IPS-18c (cell line): ENCODE measurements around the gene SPTBN5.

Source experiments
- H3K4me3 ChIP-seq: 2 replicates; pipeline ENCODE4 v1.7.0; 2013; ENCODE audit warnings: low read depth, mild to moderate bottlenecking, low read length, moderate library complexity; ENCODE audit not compliant: insufficient read depth
- H3K9me3 ChIP-seq: one replicate; pipeline ENCODE4 v1.6.1; 2013; ENCODE audit warnings: mild to moderate bottlenecking, low read length, moderate library complexity; ENCODE audit not compliant: control insufficient read depth, insufficient read depth

Gene SPTBN5

GRCh38 chr15:41928637-41929620 lies 35.1 kb upstream of the SPTBN5 start:
- Histone ChIP-seq H3K9me3 (no peaks in the 10 kb centered on the region), H3K4me3 (no peak overlapping the region)

GRCh38 chr15:41928100-41928499 lies 34.2 kb upstream of the SPTBN5 start:
- H3K9me3 ChIP-seq = no peaks in the 10 kb centered on the region
- no peak overlapping the region for H3K4me3 ChIP-seq

GRCh38 chr15:41927536-41927935 lies 33.7 kb upstream of the SPTBN5 start:
- Histone ChIP-seq H3K9me3 (no peaks in the 10 kb centered on the region), H3K4me3 (no peak overlapping the region)

GRCh38 chr15:41926185-41927056 lies 32.6 kb upstream of the SPTBN5 start:
- Histone ChIP-seq H3K9me3 (no peaks in the 10 kb centered on the region), H3K4me3 (no peak overlapping the region)

- no peaks in the 10 kb centered on the region for H3K9me3 ChIP-seq
- no peak overlapping the region for H3K4me3 ChIP-seq
Measured at GRCh38 chr15:41925086-41925608, 31.3 kb upstream of the SPTBN5 start.

- H3K9me3 ChIP-seq = no peaks in the 10 kb centered on the region
- H3K4me3 ChIP-seq = no peak overlapping the region
Measured at GRCh38 chr15:41923401-41923997, 29.6 kb upstream of the SPTBN5 start.

GRCh38 chr15:41922353-41922752 lies 28.5 kb upstream of the SPTBN5 start:
- Histone ChIP-seq H3K4me3 (no peak overlapping the region), H3K9me3 (no peaks in the 10 kb centered on the region)

- Histone ChIP-seq H3K4me3 (no peak overlapping the region), H3K9me3 (no peaks in the 10 kb centered on the region)
Measured at GRCh38 chr15:41921639-41922038, 27.8 kb upstream of the SPTBN5 start.

GRCh38 chr15:41921167-41921566 lies 27.3 kb upstream of the SPTBN5 start:
- no peak overlapping the region for H3K4me3 ChIP-seq
- H3K9me3 ChIP-seq = no peaks in the 10 kb centered on the region

GRCh38 chr15:41919954-41920538 lies 26.2 kb upstream of the SPTBN5 start:
- no peak overlapping the region for H3K4me3 ChIP-seq
- no peaks in the 10 kb centered on the region for H3K9me3 ChIP-seq

GRCh38 chr15:41919201-41919820 lies 25.5 kb upstream of the SPTBN5 start:
- H3K4me3 ChIP-seq = no peak overlapping the region
- no peaks in the 10 kb centered on the region for H3K9me3 ChIP-seq

- H3K9me3 ChIP-seq = no peaks in the 10 kb centered on the region
- no peak overlapping the region for H3K4me3 ChIP-seq
Measured at GRCh38 chr15:41918506-41919126, 24.8 kb upstream of the SPTBN5 start.

- H3K9me3 ChIP-seq = no peaks in the 10 kb centered on the region
- no peak overlapping the region for H3K4me3 ChIP-seq
Measured at GRCh38 chr15:41917767-41918430, 24.0 kb upstream of the SPTBN5 start.

- no peaks in the 10 kb centered on the region for H3K9me3 ChIP-seq
- H3K4me3 ChIP-seq = no peak overlapping the region
Measured at GRCh38 chr15:41915255-41915994, 21.6 kb upstream of the SPTBN5 start.

GRCh38 chr15:41914411-41914810 lies 20.6 kb upstream of the SPTBN5 start:
- Histone ChIP-seq H3K9me3 (no peaks in the 10 kb centered on the region), H3K4me3 (no peak overlapping the region)
